Measurements from ENCODE around the gene HAUS6.

- TF ChIP-seq, protein P1, sequence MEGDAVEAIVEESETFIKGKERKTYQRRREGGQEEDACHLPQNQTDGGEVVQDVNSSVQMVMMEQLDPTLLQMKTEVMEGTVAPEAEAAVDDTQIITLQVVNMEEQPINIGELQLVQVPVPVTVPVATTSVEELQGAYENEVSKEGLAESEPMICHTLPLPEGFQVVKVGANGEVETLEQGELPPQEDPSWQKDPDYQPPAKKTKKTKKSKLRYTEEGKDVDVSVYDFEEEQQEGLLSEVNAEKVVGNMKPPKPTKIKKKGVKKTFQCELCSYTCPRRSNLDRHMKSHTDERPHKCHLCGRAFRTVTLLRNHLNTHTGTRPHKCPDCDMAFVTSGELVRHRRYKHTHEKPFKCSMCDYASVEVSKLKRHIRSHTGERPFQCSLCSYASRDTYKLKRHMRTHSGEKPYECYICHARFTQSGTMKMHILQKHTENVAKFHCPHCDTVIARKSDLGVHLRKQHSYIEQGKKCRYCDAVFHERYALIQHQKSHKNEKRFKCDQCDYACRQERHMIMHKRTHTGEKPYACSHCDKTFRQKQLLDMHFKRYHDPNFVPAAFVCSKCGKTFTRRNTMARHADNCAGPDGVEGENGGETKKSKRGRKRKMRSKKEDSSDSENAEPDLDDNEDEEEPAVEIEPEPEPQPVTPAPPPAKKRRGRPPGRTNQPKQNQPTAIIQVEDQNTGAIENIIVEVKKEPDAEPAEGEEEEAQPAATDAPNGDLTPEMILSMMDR (IDR thresholded peaks at IDR 0.05; ENCODE audit: insufficient read depth, low read depth, low read length): no peak
- TF ChIP-seq EZH2 (IDR thresholded peaks at IDR 0.05; ENCODE audit: insufficient read depth, low read length): no peak
These were observed 18.2 kb upstream of the HAUS6 start for GRCh38 chr9:19120877-19121276.
